Measurements from ENCODE around the gene ATP5F1E. TPM values are rescaled to one million over a fixed set of nuclear protein-coding genes. Genes with fewer than 3 reads are reported as not detected.
A peak's percentile ranks its signal among the peaks of the same experiment; 100 is the strongest.
"Not testable (repeated sequence)": the region's sequence is repeated elsewhere in the genome, so short reads cannot be mapped to it uniquely, and the experiment has no call there.

ATP5F1E gene
- total RNA-seq, 2 donors from 2014 or later: 62.2 to 72.3 TPM

DNA sequence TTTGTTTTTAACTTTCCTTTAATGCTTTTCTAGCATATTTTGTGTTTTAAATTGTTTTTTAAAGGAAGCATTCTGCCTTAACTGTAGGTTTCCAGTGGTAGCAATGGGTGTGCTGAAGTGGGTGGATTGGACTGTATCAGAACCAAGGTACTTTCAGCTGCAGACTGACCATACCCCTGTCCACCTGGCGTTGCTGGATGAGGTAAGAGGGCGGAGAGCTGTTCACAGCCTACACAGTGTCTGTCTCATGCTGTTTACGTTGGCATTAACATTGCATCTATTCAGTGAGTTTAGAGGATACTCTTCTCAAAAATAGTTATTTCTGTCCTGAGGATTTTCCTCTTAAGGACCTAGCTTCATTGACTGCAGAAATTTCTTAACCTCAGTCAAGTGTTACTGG, 39.2 kb downstream of the ATP5F1E start:
- H3K4me1 Mint-ChIP-seq (ENCODE audit: low read depth in 2 of 2): peaks cover 4 to 5% of the 10 kb centered on the region in 2 donors
- no peaks in the 10 kb centered on the region for H3K27me3 Mint-ChIP-seq
- DNase-seq (ENCODE audit: low spot score) (no peak), ATAC-seq (no peak)
- H3K4me3 Mint-ChIP-seq: no peak overlapping the region
- peaks cover 33% of the 10 kb centered on the region for H3K36me3 Mint-ChIP-seq
- no peak overlapping the region for H3K27ac Mint-ChIP-seq
- H3K9me3 Mint-ChIP-seq: no peaks in the 10 kb centered on the region

DNA sequence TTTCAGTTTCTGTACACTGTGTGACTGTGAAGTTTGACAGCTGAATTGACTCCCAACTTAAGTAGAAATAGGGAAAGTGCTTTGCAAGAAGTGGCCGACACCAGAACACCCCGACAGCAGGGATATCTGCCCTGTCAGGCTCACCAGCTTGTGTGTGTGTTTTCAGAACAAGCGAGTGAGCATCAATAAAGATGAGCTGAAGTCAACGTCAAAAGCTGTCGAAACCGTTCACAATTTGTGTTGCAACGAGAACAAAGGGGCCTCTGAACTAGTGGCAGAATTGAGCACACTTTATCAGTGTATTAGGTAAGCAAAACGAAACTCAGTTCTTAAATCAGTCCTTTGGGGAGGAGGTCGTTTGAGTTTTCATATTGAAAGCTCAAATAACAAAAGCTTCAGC, 40.4 kb downstream of the ATP5F1E start:
- Mint-ChIP-seq H3K4me1 (ENCODE audit: low read depth in 2 of 2) (peaks cover 10% of the 10 kb centered on the region in 2 donors), H3K9me3 (no peaks in the 10 kb centered on the region), H3K4me3 (no peak overlapping the region), H3K27ac (peak overlapping the region in 1 of 2 donors; percentile 13), H3K36me3 (peaks cover 44% of the 10 kb centered on the region), H3K27me3 (no peaks in the 10 kb centered on the region)
- ATAC-seq (no peak), DNase-seq (ENCODE audit: low spot score) (no peak)

DNA sequence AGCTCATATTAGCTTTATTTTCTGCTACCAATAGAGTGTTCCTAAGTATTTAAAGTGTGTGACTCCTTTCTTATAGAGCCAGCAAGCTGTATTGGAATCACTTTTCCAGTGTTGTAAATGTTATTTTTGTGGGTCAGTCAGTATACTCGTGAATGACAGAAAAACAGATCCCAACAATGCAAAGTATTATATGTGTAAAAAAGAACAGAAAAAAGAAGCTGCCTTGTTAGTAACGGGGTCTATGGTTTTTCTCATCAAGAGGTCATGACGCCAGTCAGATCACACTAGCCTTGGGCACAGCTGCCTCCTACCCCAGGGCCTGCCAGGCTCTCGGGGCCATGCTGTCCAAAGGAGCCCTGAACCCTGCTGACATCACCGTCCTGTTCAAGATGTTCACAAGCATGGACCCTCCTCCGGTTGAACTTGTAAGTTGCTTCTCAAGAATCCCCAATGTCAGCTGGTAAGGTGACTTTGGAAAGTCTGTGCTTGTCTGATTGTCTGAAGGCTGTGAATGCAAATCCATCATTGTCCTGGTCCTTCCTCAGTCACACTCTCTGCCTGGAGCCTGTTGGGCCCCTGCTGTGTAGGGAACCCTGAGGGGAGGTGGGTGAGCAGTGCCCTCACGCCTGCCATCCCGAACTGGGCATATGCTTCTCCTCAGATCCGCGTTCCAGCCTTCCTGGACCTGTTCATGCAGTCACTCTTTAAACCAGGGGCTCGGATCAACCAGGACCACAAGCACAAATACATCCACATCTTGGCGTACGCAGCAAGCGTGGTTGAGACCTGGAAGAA, 41.3 kb downstream of the ATP5F1E start:
- H3K4me1 Mint-ChIP-seq (ENCODE audit: low read depth in 2 of 2): peaks cover 9 to 14% of the 10 kb centered on the region in 2 donors
- no peak for DNase-seq (ENCODE audit: low spot score)
- no peaks in the 10 kb centered on the region for H3K9me3 Mint-ChIP-seq
- H3K36me3 Mint-ChIP-seq: peaks cover 43% of the 10 kb centered on the region
- no peaks in the 10 kb centered on the region for H3K27me3 Mint-ChIP-seq
- no peak for ATAC-seq
- no peak overlapping the region for H3K4me3 Mint-ChIP-seq
- peak overlapping the region in 1 of 2 donors; percentile 13 for H3K27ac Mint-ChIP-seq

DNA sequence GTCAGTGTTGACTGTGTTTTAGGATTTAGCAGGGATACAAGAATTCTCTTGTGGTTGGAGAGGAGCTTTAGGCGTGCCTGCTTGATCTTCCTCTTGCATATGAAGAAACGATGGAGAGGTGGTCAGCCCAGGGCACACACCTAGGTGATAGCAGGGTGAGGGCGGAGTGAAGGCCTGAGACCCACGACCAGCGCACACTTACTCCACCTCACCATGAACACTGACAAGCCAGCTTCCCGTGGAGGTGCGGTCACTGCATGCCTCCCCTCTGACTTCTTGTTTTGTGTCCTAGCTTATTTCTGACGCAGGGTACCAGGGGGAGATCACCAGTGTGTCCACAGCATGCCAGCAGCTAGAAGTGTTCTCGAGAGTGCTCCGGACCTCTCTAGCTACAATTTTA, 42.9 kb downstream of the ATP5F1E start:
- Mint-ChIP-seq H3K27me3 (no peaks in the 10 kb centered on the region), H3K27ac (no peak overlapping the region), H3K36me3 (peaks cover 36% of the 10 kb centered on the region), H3K9me3 (no peaks in the 10 kb centered on the region), H3K4me1 (ENCODE audit: low read depth in 2 of 2) (peaks cover 14 to 30% of the 10 kb centered on the region in 2 donors), H3K4me3 (no peak overlapping the region)
- no peak for DNase-seq (ENCODE audit: low spot score)
- ATAC-seq: no peak

DNA sequence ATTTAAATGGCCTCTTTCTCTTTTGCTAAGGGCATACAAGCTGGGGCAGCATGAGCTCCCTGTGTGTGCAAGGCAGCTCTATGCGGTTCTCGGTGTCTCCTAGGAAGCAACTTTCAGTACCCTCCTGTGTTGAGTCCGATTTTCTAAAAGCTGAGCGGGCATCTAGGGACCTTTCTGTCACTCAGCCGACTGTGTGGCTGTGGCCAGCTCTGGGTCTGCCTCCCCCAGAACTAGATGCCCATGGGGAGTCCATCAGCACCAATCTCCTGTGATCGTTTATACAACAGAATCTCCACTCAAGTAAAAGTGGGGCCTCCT, 43.6 kb downstream of the ATP5F1E start:
- Mint-ChIP-seq H3K36me3 (peaks cover 36% of the 10 kb centered on the region), H3K4me3 (no peak overlapping the region), H3K27ac (no peak overlapping the region), H3K4me1 (ENCODE audit: low read depth in 2 of 2) (peaks cover 21 to 36% of the 10 kb centered on the region in 2 donors), H3K27me3 (no peaks in the 10 kb centered on the region), H3K9me3 (no peaks in the 10 kb centered on the region)
- ATAC-seq (no peak), DNase-seq (ENCODE audit: low spot score) (no peak)

DNA sequence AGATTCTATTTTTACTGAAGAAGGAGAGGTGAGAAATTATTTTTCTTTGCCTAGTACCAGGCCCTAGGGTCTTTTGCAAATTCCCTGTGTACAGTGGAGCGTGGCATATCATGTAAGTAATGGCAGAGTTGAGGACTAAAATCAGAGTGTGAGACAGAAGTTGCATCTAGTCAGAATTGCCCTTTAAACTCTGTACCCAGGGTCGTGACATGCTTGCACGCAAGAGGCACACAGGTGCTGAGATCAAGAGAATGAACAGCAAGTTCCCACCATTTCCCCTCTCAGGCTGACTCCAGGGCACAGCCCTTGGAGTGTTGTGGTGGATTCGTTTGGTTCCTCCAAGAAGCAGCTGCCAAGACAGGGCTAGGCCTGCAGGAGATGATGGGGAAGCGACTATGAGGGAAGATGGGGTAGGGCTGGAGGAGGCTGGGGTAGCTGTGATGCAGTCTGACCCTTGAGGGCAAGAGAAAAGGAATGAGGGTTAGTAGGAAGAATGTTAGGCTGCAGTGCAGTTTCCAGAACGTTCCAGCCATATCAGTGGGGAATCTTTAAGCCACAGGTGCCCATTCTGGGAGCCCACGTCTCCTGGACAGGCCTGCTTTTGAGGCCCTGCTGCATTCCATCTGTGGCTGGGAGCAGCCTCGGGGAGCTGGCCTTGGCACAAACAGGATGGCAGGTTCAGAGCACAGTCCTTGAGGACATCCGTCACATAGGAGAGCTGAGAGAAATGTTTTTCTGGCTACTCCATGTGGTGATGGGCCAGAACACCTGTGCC, 44.2 kb downstream of the ATP5F1E start:
- ATAC-seq (no peak), DNase-seq (ENCODE audit: low spot score) (no peak)
- H3K27ac Mint-ChIP-seq: no peak overlapping the region
- no peaks in the 10 kb centered on the region for H3K27me3 Mint-ChIP-seq
- H3K4me3 Mint-ChIP-seq: no peak overlapping the region
- H3K9me3 Mint-ChIP-seq: no peaks in the 10 kb centered on the region
- peaks cover 21 to 37% of the 10 kb centered on the region in 2 donors for H3K4me1 Mint-ChIP-seq (ENCODE audit: low read depth in 2 of 2)
- H3K36me3 Mint-ChIP-seq: peaks cover 36% of the 10 kb centered on the region

DNA sequence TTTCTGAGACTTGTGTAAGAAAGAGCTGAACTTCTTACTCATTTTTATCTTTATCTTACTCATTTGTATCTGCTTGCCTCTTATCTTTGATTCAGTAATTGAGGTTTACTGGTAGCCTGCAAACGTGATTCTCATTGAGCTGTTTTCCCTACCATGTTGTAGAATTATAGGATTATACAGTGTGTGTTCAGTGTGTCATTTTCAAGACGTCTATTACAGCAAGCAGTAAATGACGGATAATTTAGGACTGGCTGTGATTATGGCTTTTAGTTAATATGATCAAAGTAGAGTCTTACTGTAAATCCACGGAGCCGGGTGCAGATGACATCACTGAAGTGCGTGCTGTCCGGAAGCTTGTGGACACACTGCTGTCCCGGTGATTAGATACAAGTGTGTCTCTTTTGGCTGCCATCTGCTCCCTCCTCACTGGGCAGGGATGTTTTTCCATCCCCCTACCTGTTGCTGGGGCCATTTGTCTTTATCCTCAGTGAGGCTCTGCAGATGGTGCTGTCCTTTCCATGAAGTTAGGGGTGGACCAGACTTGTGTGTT, 45.1 kb downstream of the ATP5F1E start:
- H3K27me3 Mint-ChIP-seq: no peaks in the 10 kb centered on the region
- peaks cover 36% of the 10 kb centered on the region for H3K36me3 Mint-ChIP-seq
- H3K9me3 Mint-ChIP-seq: no peaks in the 10 kb centered on the region
- DNase-seq (ENCODE audit: low spot score) (no peak), ATAC-seq (no peak)
- H3K27ac Mint-ChIP-seq: peak overlapping the region in 1 of 2 donors; percentile 47
- H3K4me3 Mint-ChIP-seq: no peak overlapping the region
- H3K4me1 Mint-ChIP-seq (ENCODE audit: low read depth in 2 of 2): peaks cover 28 to 47% of the 10 kb centered on the region in 2 donors

DNA sequence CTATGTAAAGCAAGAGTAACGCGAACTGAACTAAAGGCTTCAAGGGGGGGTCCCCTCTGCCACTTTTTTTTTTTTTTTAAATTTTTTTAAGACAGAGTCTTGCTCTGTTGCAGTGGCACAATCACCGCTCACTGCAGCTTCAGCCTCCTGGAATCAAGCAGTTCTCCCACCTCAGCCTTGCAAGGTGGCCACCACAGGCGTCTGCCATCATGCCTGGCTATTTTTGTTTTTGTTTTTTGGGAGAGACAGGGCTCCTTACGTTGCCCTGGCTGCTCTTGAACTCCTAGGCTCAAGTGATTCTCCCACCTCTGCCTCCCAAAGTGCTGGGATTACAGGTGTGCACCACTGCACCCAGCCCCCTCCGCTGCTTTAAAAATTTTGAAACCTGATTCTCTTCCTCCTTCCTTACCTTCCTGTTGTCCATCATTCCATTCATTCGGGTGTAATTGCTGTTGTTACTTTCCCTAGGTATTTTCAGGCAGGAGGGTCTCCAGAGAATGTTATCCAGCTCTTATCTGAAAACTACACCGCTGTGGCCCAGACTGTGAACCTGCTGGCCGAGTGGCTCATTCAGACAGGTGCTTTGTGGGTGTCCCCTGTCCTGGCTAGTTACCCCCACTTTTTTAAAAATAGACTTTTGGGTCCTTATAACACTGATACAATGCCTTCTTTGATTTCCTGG, 45.7 kb downstream of the ATP5F1E start:
- H3K9me3 Mint-ChIP-seq: no peaks in the 10 kb centered on the region
- H3K27me3 Mint-ChIP-seq: no peaks in the 10 kb centered on the region
- ATAC-seq: no peak
- no peak for DNase-seq (ENCODE audit: low spot score)
- H3K27ac Mint-ChIP-seq: peak overlapping the region in 1 of 2 donors; percentile 47
- H3K4me1 Mint-ChIP-seq (ENCODE audit: low read depth in 2 of 2): peaks cover 28 to 43% of the 10 kb centered on the region in 2 donors
- H3K36me3 Mint-ChIP-seq: peaks cover 32% of the 10 kb centered on the region
- H3K4me3 Mint-ChIP-seq: no peak overlapping the region

DNA sequence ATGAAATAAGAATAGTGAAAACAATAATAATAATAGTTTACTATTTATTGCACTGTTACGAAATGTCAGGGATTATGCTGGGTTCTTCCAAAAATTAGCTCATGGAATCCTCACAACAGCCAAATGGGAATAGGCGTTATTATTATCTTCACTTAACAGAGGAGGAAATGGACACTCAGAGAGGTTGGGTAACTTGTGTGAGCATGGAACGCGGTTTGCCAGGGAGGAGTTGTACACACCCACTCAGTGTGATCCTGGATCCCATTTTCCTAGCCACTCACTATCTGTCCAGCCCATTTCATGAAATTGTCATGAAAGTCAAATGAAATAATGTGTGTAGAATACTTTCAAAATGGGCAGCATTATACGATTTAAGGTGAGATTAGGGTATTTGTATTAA, 46.5 kb downstream of the ATP5F1E start:
- Mint-ChIP-seq H3K27me3 (no peaks in the 10 kb centered on the region), H3K9me3 (no peaks in the 10 kb centered on the region), H3K36me3 (peaks cover 27% of the 10 kb centered on the region), H3K4me1 (ENCODE audit: low read depth in 2 of 2) (peaks cover 28 to 43% of the 10 kb centered on the region in 2 donors), H3K4me3 (no peak overlapping the region), H3K27ac (no peak overlapping the region)
- DNase-seq (ENCODE audit: low spot score): no peak
- no peak for ATAC-seq

DNA sequence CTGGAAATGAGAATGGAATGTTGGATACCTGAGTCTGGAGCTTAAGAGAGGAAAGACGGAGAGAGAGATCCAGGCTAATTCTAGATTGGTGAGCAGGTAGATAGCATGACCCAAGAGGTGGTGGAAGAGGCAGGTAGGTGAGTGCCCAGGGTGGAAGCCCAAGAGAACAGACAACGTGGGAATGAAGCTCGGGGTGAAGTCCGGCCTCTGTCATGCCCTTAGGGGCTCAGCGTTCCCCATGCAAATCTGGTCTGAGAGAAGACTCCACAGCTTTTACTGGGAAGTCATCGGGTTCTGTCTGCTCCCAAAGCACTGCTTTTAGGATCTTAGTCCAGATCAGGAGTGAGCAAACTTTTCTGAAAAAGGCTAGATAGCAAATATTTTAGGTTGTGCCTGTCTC, 47.4 kb downstream of the ATP5F1E start:
- Mint-ChIP-seq H3K27ac (peak overlapping the region; percentile 53 to 83), H3K27me3 (no peaks in the 10 kb centered on the region), H3K4me1 (ENCODE audit: low read depth in 2 of 2) (peaks cover 28 to 43% of the 10 kb centered on the region in 2 donors), H3K9me3 (no peaks in the 10 kb centered on the region), H3K4me3 (peak overlapping the region; percentile 29), H3K36me3 (peaks cover 23% of the 10 kb centered on the region)
- ATAC-seq (no peak), DNase-seq (ENCODE audit: low spot score) (no peak)

DNA sequence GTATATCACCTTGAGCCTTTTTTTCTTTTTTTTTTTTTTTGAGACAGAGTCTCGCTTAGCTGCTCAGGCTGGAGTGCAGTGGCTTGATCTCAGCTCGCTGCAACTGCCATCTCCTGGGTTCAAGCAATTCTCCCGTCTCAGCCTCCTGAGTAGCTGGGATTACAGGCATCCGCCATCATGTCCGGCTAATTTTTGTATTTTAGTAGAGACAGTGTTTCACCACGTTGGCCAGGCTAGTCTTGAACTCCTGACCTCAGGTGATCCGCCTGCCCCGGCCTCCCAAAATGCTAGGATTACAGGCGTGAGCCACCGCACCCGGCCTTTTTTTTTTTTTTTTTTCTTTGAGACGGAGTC, 49.0 kb downstream of the ATP5F1E start:
- H3K9me3 Mint-ChIP-seq; H3K27me3 Mint-ChIP-seq; ATAC-seq; DNase-seq (ENCODE audit: low spot score): not testable (repeated sequence)
- Mint-ChIP-seq H3K36me3 (peaks cover 15% of the 10 kb centered on the region), H3K4me3 (peak overlapping the region; percentile 88), H3K4me1 (ENCODE audit: low read depth in 2 of 2) (peaks cover 26 to 43% of the 10 kb centered on the region in 2 donors), H3K27ac (peak overlapping the region; percentile 63 to 83)

DNA sequence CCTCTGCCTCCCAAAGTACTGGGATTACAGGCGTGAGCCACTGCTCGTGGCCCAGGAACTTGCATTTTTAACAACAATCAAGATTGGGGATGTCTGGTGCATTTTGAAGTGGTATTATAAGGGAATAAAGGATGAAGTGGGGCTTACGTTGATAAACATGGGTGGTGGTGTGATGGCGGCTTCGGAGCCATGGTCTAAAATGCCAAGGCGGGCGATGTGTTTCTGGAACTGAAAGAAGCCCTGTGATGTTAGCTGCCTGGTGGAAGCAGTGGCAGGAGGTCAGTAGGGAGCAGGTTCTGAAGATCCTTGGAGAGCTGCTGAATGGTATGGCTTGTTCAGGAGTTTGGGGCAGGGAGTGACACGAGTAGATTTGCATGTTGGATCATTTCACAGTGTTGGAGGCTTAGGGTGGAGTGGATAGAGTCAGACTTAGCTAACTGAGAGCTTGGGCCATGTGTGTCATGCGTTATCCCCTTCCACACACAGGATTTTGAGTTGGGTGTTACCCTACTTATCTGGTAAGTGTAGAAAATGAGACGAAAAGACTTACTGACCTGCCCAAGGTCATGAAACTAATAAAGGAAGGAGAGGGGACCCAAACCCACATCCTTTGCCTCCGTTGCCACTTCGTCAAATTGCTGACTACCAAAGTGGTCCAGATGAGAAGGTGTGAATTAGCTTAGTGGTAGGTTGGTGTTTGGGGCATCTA, 49.6 kb downstream of the ATP5F1E start:
- Mint-ChIP-seq H3K36me3 (peaks cover 10% of the 10 kb centered on the region), H3K27me3 (no peaks in the 10 kb centered on the region), H3K27ac (peak overlapping the region; percentile 63 to 83), H3K4me3 (peak overlapping the region; percentile 88), H3K4me1 (ENCODE audit: low read depth in 2 of 2) (peaks cover 25 to 43% of the 10 kb centered on the region in 2 donors), H3K9me3 (no peaks in the 10 kb centered on the region)
- ATAC-seq: peak in 1 of 2 donors; percentile 61
- DNase-seq (ENCODE audit: low spot score): no peak

DNA sequence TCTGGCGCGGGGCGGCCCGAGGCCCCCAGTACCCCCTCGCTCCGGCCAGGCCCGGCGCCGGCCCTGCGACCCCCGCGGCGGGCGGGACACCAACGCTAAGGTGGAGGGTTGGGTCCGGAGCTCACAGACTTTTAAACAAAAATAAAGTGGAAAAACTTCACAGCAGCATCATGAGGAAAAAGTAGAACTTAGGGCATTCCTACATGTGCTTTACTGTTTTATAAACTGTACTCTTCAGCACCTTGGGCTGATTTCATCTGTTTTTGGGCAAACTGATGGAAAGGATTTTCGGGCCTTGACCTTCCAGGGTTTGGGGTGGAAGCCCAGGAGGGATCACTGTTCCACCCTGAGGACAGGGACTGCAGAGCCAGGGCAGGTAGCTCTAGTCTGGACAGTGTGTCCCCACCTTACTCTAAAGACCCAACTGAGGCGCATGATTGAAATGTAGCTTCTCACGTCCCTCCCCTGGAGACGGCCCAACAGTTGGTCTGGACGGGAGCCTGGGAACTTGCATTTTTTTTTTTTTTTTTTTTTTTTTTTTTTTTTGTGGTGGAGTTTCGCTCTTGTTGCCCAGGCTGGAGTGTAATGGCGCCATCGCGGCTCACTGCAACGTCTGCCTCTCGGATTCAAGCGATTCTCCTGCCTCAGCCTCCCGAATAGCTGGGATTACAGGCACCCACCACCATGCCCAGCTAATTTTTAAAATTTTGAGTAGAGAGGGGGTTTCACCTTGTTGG, 50.3 kb downstream of the ATP5F1E start:
- Mint-ChIP-seq H3K36me3 (peaks cover 6% of the 10 kb centered on the region), H3K4me1 (ENCODE audit: low read depth in 2 of 2) (peaks cover 21 to 38% of the 10 kb centered on the region in 2 donors), H3K27ac (peak overlapping the region; percentile 63 to 83), H3K4me3 (peak overlapping the region; percentile 88), H3K9me3 (peaks cover under 1% of the 10 kb centered on the region), H3K27me3 (no peaks in the 10 kb centered on the region)
- DNase-seq (ENCODE audit: low spot score) (no peak), ATAC-seq (no peak)
